Astrocyte (in vitro differentiated cells and primary cell): Measurements from ENCODE around the gene ANKRD53.
"Not testable (repeated sequence)": the region's sequence is repeated elsewhere in the genome, so short reads cannot be mapped to it uniquely, and the experiment has no call there.

Experiments
- CTCF ChIP-seq: IDR thresholded peaks from 2 replicates; pipeline ENCODE4 v1.5.1; 2011; ENCODE audit warnings: low read depth, mild to moderate bottlenecking, inconsistent platforms, low read length, moderate library complexity; ENCODE audit not compliant: insufficient read depth
- EZH2 ChIP-seq: IDR thresholded peaks from 2 replicates; pipeline ENCODE4 v1.6.1; 2012; ENCODE audit warnings: mild to moderate bottlenecking, low read length, inconsistent platforms; ENCODE audit not compliant: insufficient read depth

GRCh38 chr2:71011786-71012185 lies 33.4 kb downstream of the ANKRD53 start:
- TF ChIP-seq CTCF, EZH2: not testable (repeated sequence)
